ENCODE measurements around the gene DOC2B. TPM values are rescaled to one million over a fixed set of nuclear protein-coding genes. Genes with fewer than 3 reads are reported as not detected.

The DOC2B gene
- total and polyA plus RNA-seq, 9 of the 15 experiments (the other 6 are each of a cell fraction or from before 2014, with no cell fraction given), result 0.02 TPM; not detected in 8

GRCh38 chr17:181245-182049 is at the start of gene DOC2B (continued):
- TF ChIP-seq REST (IDR thresholded peaks at IDR 0.05; ENCODE audit: borderline replicate concordance), result no peak
- no peak for TF ChIP-seq REST (CRISPR knock-in tag; IDR thresholded peaks at IDR 0.05; ENCODE audit: low read depth)
- no peak for TF ChIP-seq ELF1 (tag; IDR thresholded peaks at IDR 0.05)
- TF ChIP-seq, protein P1, sequence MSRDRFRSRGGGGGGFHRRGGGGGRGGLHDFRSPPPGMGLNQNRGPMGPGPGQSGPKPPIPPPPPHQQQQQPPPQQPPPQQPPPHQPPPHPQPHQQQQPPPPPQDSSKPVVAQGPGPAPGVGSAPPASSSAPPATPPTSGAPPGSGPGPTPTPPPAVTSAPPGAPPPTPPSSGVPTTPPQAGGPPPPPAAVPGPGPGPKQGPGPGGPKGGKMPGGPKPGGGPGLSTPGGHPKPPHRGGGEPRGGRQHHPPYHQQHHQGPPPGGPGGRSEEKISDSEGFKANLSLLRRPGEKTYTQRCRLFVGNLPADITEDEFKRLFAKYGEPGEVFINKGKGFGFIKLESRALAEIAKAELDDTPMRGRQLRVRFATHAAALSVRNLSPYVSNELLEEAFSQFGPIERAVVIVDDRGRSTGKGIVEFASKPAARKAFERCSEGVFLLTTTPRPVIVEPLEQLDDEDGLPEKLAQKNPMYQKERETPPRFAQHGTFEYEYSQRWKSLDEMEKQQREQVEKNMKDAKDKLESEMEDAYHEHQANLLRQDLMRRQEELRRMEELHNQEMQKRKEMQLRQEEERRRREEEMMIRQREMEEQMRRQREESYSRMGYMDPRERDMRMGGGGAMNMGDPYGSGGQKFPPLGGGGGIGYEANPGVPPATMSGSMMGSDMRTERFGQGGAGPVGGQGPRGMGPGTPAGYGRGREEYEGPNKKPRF (IDR thresholded peaks at IDR 0.05; ENCODE audit: low read depth, low read length), result no peak
